ENCODE results near the gene GPRIN3.

The GPRIN3 gene

GRCh38 chr4:89284020-89284424 is 23.6 kb downstream of the GPRIN3 start:
- Histone ChIP-seq H3K4me3 (ENCODE audit: insufficient read depth, low read depth, low read length) (no peak overlapping the region), H3K9me3 (ENCODE audit: control insufficient read depth, low read length) (no peaks in the 10 kb centered on the region), H3K27me3 (ENCODE audit: control insufficient read depth, insufficient read depth, low read length, poor library complexity, severe bottlenecking) (no peaks in the 10 kb centered on the region), H3K4me1 (ENCODE audit: control insufficient read depth, insufficient read depth, low read length) (no peaks in the 10 kb centered on the region), H3K36me3 (ENCODE audit: control insufficient read depth, insufficient read depth, low read length) (no peaks in the 10 kb centered on the region), H3K27ac (ENCODE audit: insufficient read depth, low read depth, low read length, poor library complexity, severe bottlenecking) (no peak overlapping the region)
- 91 to 97% methylated on average over 2 of the region's 2 CpGs for WGBS, 2 experiments

- Histone ChIP-seq H3K4me1 (ENCODE audit: control insufficient read depth, insufficient read depth, low read length) (no peaks in the 10 kb centered on the region), H3K36me3 (ENCODE audit: control insufficient read depth, insufficient read depth, low read length) (no peaks in the 10 kb centered on the region), H3K27ac (ENCODE audit: insufficient read depth, low read depth, low read length, poor library complexity, severe bottlenecking) (no peak overlapping the region), H3K4me3 (ENCODE audit: insufficient read depth, low read depth, low read length) (no peak overlapping the region), H3K9me3 (ENCODE audit: control insufficient read depth, low read length) (no peaks in the 10 kb centered on the region), H3K27me3 (ENCODE audit: control insufficient read depth, insufficient read depth, low read length, poor library complexity, severe bottlenecking) (no peaks in the 10 kb centered on the region)
- WGBS, 2 experiments, result 94% methylated on average over 5 of the region's 5 CpGs
Observed at GRCh38 chr4:89283226-89284009, 24.2 kb downstream of the GPRIN3 start.

- no peaks in the 10 kb centered on the region for H3K4me1 ChIP-seq (ENCODE audit: control insufficient read depth, insufficient read depth, low read length)
- no peaks in the 10 kb centered on the region for H3K9me3 ChIP-seq (ENCODE audit: control insufficient read depth, low read length)
- WGBS, 2 experiments, result 94 to 97% methylated on average over 4 of the region's 4 CpGs
- H3K36me3 ChIP-seq (ENCODE audit: control insufficient read depth, insufficient read depth, low read length), result no peaks in the 10 kb centered on the region
- no peaks in the 10 kb centered on the region for H3K27me3 ChIP-seq (ENCODE audit: control insufficient read depth, insufficient read depth, low read length, poor library complexity, severe bottlenecking)
- H3K27ac ChIP-seq (ENCODE audit: insufficient read depth, low read depth, low read length, poor library complexity, severe bottlenecking), result no peak overlapping the region
- no peak overlapping the region for H3K4me3 ChIP-seq (ENCODE audit: insufficient read depth, low read depth, low read length)
Observed at GRCh38 chr4:89279385-89279784, 28.2 kb downstream of the GPRIN3 start.

GRCh38 chr4:89277412-89277811 is 30.2 kb downstream of the GPRIN3 start:
- no peaks in the 10 kb centered on the region for H3K4me1 ChIP-seq (ENCODE audit: control insufficient read depth, insufficient read depth, low read length)
- H3K27ac ChIP-seq (ENCODE audit: insufficient read depth, low read depth, low read length, poor library complexity, severe bottlenecking), result no peak overlapping the region
- no peak overlapping the region for H3K4me3 ChIP-seq (ENCODE audit: insufficient read depth, low read depth, low read length)
- H3K9me3 ChIP-seq (ENCODE audit: control insufficient read depth, low read length), result no peaks in the 10 kb centered on the region
- H3K36me3 ChIP-seq (ENCODE audit: control insufficient read depth, insufficient read depth, low read length), result no peaks in the 10 kb centered on the region
- 92 to 93% methylated on average over 5 of the region's 5 CpGs for WGBS, 2 experiments
- H3K27me3 ChIP-seq (ENCODE audit: control insufficient read depth, insufficient read depth, low read length, poor library complexity, severe bottlenecking), result no peaks in the 10 kb centered on the region

GRCh38 chr4:89276296-89276695 is 31.3 kb downstream of the GPRIN3 start:
- no peaks in the 10 kb centered on the region for H3K9me3 ChIP-seq (ENCODE audit: control insufficient read depth, low read length)
- no peaks in the 10 kb centered on the region for H3K36me3 ChIP-seq (ENCODE audit: control insufficient read depth, insufficient read depth, low read length)
- no peaks in the 10 kb centered on the region for H3K27me3 ChIP-seq (ENCODE audit: control insufficient read depth, insufficient read depth, low read length, poor library complexity, severe bottlenecking)
- no peak overlapping the region for H3K4me3 ChIP-seq (ENCODE audit: insufficient read depth, low read depth, low read length)
- no peak overlapping the region for H3K27ac ChIP-seq (ENCODE audit: insufficient read depth, low read depth, low read length, poor library complexity, severe bottlenecking)
- no peaks in the 10 kb centered on the region for H3K4me1 ChIP-seq (ENCODE audit: control insufficient read depth, insufficient read depth, low read length)

GRCh38 chr4:89275587-89275986 is 32.0 kb downstream of the GPRIN3 start:
- no peak overlapping the region for H3K4me3 ChIP-seq (ENCODE audit: insufficient read depth, low read depth, low read length)
- 98% methylated on average over 6 of the region's 6 CpGs for WGBS, 2 experiments

DNA sequence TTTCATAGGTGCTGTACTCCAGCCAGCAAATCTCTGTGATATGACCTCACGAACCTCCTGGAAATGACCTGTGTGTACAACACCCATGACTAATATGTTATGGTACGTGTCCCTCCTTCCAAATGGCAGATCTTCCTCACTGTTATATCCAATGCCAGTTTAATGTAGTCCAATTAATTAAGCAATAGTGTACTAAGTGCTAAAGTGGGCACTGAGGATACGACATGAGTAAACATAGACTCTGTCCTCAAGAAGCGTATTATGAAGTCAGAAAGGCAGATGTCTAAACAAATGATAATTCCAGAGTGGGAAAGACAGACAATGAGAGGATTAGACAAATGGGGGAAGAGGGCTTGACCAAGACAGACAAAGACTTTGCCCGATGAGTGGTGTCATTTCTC is 33.9 kb downstream of the GPRIN3 start:
- H3K4me1 ChIP-seq (ENCODE audit: control insufficient read depth, insufficient read depth, low read length), result no peaks in the 10 kb centered on the region
- 94 to 97% methylated on average over 5 of the region's 5 CpGs for WGBS, 2 experiments
- no peak overlapping the region for H3K4me3 ChIP-seq (ENCODE audit: insufficient read depth, low read depth, low read length)
- no peaks in the 10 kb centered on the region for H3K36me3 ChIP-seq (ENCODE audit: control insufficient read depth, insufficient read depth, low read length)
- no peaks in the 10 kb centered on the region for H3K27me3 ChIP-seq (ENCODE audit: control insufficient read depth, insufficient read depth, low read length, poor library complexity, severe bottlenecking)
- H3K9me3 ChIP-seq (ENCODE audit: control insufficient read depth, low read length), result no peaks in the 10 kb centered on the region
- H3K27ac ChIP-seq (ENCODE audit: insufficient read depth, low read depth, low read length, poor library complexity, severe bottlenecking), result no peak overlapping the region

More at GRCh38 chr4:89275587-89275986, 32.0 kb downstream of the GPRIN3 start:
- Histone ChIP-seq H3K27me3 (ENCODE audit: control insufficient read depth, insufficient read depth, low read length, poor library complexity, severe bottlenecking) (no peaks in the 10 kb centered on the region), H3K27ac (ENCODE audit: insufficient read depth, low read depth, low read length, poor library complexity, severe bottlenecking) (no peak overlapping the region), H3K36me3 (ENCODE audit: control insufficient read depth, insufficient read depth, low read length) (no peaks in the 10 kb centered on the region), H3K4me1 (ENCODE audit: control insufficient read depth, insufficient read depth, low read length) (no peaks in the 10 kb centered on the region), H3K9me3 (ENCODE audit: control insufficient read depth, low read length) (no peaks in the 10 kb centered on the region)

- Histone ChIP-seq H3K9me3 (ENCODE audit: control insufficient read depth, low read length) (no peaks in the 10 kb centered on the region), H3K4me1 (ENCODE audit: control insufficient read depth, insufficient read depth, low read length) (no peaks in the 10 kb centered on the region), H3K27me3 (ENCODE audit: control insufficient read depth, insufficient read depth, low read length, poor library complexity, severe bottlenecking) (no peaks in the 10 kb centered on the region), H3K36me3 (ENCODE audit: control insufficient read depth, insufficient read depth, low read length) (no peaks in the 10 kb centered on the region), H3K4me3 (ENCODE audit: insufficient read depth, low read depth, low read length) (no peak overlapping the region), H3K27ac (ENCODE audit: insufficient read depth, low read depth, low read length, poor library complexity, severe bottlenecking) (no peak overlapping the region)
- WGBS, 2 experiments, result 93 to 97% methylated on average over 1 of the region's 1 CpG
Observed at GRCh38 chr4:89270792-89271191, 36.8 kb downstream of the GPRIN3 start.

DNA sequence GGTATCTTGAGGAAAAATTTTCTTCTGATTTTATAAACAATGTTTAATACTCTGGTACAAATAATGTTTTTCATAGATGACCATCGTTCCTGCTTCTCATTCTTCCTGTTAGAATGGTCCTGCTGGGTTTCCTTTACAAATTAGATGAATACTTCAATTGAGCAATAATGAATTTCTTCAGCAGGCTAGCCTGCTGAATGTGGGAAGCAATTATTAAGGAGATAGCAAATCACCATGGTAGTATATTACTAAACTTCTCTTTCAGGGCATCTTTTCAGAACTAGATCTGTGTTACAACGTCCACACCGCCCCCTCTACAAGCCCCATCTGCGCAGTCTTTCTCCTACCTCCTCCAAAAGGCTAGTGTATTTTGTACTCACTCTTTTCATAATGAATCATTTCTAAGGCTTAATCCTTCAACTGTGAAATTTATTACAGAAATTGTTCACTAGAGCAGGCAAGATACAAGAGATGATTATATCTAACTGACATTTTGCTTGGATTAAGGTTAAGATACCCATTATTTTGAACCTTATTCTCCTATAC is 38.4 kb downstream of the GPRIN3 start:
- WGBS, 2 experiments, result 88 to 97% methylated on average over 4 of the region's 4 CpGs
- H3K27me3 ChIP-seq (ENCODE audit: control insufficient read depth, insufficient read depth, low read length, poor library complexity, severe bottlenecking), result no peaks in the 10 kb centered on the region
- H3K9me3 ChIP-seq (ENCODE audit: control insufficient read depth, low read length), result no peaks in the 10 kb centered on the region
- H3K4me1 ChIP-seq (ENCODE audit: control insufficient read depth, insufficient read depth, low read length), result no peaks in the 10 kb centered on the region
- H3K4me3 ChIP-seq (ENCODE audit: insufficient read depth, low read depth, low read length), result no peak overlapping the region
- no peak overlapping the region for H3K27ac ChIP-seq (ENCODE audit: insufficient read depth, low read depth, low read length, poor library complexity, severe bottlenecking)
- H3K36me3 ChIP-seq (ENCODE audit: control insufficient read depth, insufficient read depth, low read length), result no peaks in the 10 kb centered on the region

GRCh38 chr4:89268679-89269078 is 38.9 kb downstream of the GPRIN3 start:
- WGBS, 2 experiments, result 82 to 97% methylated on average over 2 of the region's 2 CpGs
- Histone ChIP-seq H3K4me1 (ENCODE audit: control insufficient read depth, insufficient read depth, low read length) (no peaks in the 10 kb centered on the region), H3K9me3 (ENCODE audit: control insufficient read depth, low read length) (no peaks in the 10 kb centered on the region), H3K27ac (ENCODE audit: insufficient read depth, low read depth, low read length, poor library complexity, severe bottlenecking) (no peak overlapping the region), H3K4me3 (ENCODE audit: insufficient read depth, low read depth, low read length) (no peak overlapping the region), H3K36me3 (ENCODE audit: control insufficient read depth, insufficient read depth, low read length) (no peaks in the 10 kb centered on the region), H3K27me3 (ENCODE audit: control insufficient read depth, insufficient read depth, low read length, poor library complexity, severe bottlenecking) (no peaks in the 10 kb centered on the region)

Data from ectodermal cell (in vitro differentiated cells).